Large intestine (tissue), 3 donors: ENCODE measurements around the gene SF3B1. TPM values are rescaled to one million over a fixed set of nuclear protein-coding genes. Genes with fewer than 3 reads are reported as not detected.
"Not testable (repeated sequence)": the region's sequence is repeated elsewhere in the genome, so short reads cannot be mapped to it uniquely, and the experiment has no call there.

Experiments used
- DNase-seq, 2 donors: peaks; one replicate each; pipeline versions ENCODE4 v3.0.0 to v3.0.0-alpha.2; 2013
- H3K27ac ChIP-seq: one replicate; pipeline ENCODE4 v1.5.1; 2013; ENCODE audit warnings: low read length
- H3K27me3 ChIP-seq: 2 replicates; pipeline ENCODE4 v1.6.1; 2013; ENCODE audit warnings: low read length; ENCODE audit not compliant: control insufficient read depth, insufficient read depth
- H3K36me3 ChIP-seq: 2 replicates; pipeline ENCODE4 v1.6.1; 2013; ENCODE audit warnings: low read length; ENCODE audit not compliant: control insufficient read depth, insufficient read depth
- H3K4me1 ChIP-seq: one replicate; pipeline ENCODE4 v1.6.1; 2013; ENCODE audit warnings: low read length; ENCODE audit not compliant: control insufficient read depth, insufficient read depth
- H3K4me3 ChIP-seq: one replicate; pipeline ENCODE4 v1.5.1; 2013; ENCODE audit warnings: low read length
- H3K9me3 ChIP-seq: one replicate; pipeline ENCODE4 v1.6.1; 2013; ENCODE audit warnings: mild to moderate bottlenecking, low read depth, low read length, moderate library complexity; ENCODE audit not compliant: control insufficient read depth
- WGBS: methylation state at CpG from one replicate; pipeline ENCODE4 v1.1.5; 2013; ENCODE audit warnings: low lambda C conversion rate; ENCODE audit not compliant: insufficient coverage; 5-methylcytosine and 5-hydroxymethylcytosine counted together
- polyA plus RNA-seq: library from polyadenylated mRNA; unstranded; fragments of 120-200 nt; gene quantifications from one replicate; pipeline ENCODE4 v1.2.1, GENCODE V29; 2013

The SF3B1 gene
- polyA plus RNA-seq, 1 donor = 347 TPM

DNA sequence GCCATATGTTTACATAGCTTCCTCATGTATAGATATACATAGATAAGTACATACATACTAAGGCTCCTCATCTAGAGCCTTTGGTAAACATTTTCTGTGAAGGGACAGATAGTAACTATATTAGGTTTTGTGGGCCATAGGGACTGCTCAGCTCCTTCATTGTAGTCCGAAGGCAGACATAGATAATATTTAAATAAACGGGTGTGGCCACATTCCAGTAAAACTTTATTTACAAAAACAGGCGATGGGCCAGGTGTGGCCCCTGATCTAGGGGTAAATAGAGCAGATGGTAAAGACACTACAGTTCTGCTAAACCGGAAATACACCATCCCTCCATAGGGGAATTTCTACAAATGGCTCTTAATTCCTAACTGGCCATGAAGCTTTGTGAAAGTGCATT lies 25.8 kb upstream of the SF3B1 start:
- 80% methylated on average over 1 of the region's 4 CpGs for WGBS
- Histone ChIP-seq H3K36me3 (peaks cover 31% of the 10 kb centered on the region), H3K9me3 (no peaks in the 10 kb centered on the region), H3K27me3 (no peaks in the 10 kb centered on the region), H3K4me3 (no peak overlapping the region), H3K4me1 (no peaks in the 10 kb centered on the region), H3K27ac (peak overlapping the region; percentile 35)
- DNase-seq = peak in 1 of 2 donors; percentile 32

DNA sequence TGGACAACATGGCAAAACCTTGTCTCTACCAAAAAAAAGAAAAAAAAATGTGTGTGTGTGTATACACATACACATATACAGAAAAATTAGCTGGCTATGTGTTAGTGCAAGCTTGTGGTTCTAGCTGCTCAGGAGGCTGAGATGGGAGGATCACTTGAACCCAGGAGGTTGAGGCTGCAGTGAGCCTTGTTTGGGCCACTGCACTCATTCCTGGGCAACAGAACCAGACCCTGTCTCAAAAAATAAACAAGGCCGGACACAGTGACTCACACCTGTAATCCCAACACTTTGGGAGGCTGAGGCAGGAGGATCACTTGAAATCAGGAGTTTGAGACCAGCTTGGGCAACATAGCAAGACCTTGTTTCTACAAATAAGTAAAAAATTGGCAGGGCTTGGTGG lies 20.6 kb upstream of the SF3B1 start:
- Histone ChIP-seq H3K27ac (no peak overlapping the region), H3K27me3 (no peaks in the 10 kb centered on the region), H3K9me3 (peaks cover 3% of the 10 kb centered on the region), H3K4me1 (peaks cover 6% of the 10 kb centered on the region), H3K4me3 (no peak overlapping the region), H3K36me3 (no peaks in the 10 kb centered on the region)
- no peak for DNase-seq
- WGBS = no CpG with 5 or more reads among the region's 1 CpG

DNA sequence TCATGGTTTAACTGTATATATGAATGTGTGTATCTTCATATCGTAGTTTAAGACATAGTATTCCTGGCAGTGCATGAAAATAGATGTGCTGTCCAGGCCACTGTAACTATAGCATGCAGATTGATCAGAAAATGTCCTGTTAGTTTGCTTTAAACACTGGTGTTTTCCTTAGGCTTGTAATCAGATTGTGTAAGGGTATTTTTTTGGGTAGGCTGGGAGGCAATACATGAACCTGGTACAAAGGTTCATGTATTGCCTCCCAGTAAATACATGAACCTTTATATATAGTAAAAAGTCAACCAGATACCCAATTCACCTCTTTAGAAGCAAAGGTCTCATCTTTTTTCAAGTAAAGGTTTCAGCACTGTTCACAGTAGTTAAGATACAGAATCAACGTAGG lies 20.1 kb upstream of the SF3B1 start:
- Histone ChIP-seq H3K27ac (no peak overlapping the region), H3K27me3 (no peaks in the 10 kb centered on the region), H3K9me3 (peaks cover 4% of the 10 kb centered on the region), H3K4me3 (no peak overlapping the region), H3K36me3 (no peaks in the 10 kb centered on the region), H3K4me1 (peaks cover 6% of the 10 kb centered on the region)
- no peak for DNase-seq
- WGBS = no CpG with 5 or more reads among the region's 2 CpGs

DNA sequence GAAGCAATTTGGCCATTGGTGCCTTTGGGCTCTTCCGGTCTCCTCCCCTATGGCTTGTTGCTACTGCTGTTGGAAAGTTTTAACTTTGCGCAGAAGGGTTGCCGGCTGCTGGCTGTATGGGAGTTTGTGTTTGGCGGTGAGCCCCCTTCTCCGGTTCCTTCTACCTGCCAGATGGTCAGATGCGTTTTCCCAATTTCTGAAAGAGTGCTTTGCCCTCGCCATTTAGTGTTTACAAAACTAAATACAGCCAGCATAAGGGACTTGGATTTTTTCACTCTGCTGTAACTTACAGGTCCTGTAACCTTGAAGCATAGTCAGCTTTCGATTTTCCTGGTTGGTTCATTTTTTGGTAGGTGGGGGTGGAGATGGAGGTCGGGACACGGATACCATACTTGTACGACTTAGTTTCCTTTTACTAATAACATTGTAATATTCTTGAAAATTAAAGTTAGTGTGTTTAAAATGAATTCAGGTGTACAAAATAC lies 19.1 kb upstream of the SF3B1 start:
- Histone ChIP-seq H3K27ac (peak overlapping the region; percentile 99), H3K9me3 (peaks cover 4% of the 10 kb centered on the region), H3K36me3 (no peaks in the 10 kb centered on the region), H3K4me1 (peaks cover 6% of the 10 kb centered on the region), H3K4me3 (peak overlapping the region; percentile 97), H3K27me3 (no peaks in the 10 kb centered on the region)
- 0% methylated on average over 1 of the region's 11 CpGs for WGBS
- DNase-seq = peak in 1 of 2 donors; percentile 76

DNA sequence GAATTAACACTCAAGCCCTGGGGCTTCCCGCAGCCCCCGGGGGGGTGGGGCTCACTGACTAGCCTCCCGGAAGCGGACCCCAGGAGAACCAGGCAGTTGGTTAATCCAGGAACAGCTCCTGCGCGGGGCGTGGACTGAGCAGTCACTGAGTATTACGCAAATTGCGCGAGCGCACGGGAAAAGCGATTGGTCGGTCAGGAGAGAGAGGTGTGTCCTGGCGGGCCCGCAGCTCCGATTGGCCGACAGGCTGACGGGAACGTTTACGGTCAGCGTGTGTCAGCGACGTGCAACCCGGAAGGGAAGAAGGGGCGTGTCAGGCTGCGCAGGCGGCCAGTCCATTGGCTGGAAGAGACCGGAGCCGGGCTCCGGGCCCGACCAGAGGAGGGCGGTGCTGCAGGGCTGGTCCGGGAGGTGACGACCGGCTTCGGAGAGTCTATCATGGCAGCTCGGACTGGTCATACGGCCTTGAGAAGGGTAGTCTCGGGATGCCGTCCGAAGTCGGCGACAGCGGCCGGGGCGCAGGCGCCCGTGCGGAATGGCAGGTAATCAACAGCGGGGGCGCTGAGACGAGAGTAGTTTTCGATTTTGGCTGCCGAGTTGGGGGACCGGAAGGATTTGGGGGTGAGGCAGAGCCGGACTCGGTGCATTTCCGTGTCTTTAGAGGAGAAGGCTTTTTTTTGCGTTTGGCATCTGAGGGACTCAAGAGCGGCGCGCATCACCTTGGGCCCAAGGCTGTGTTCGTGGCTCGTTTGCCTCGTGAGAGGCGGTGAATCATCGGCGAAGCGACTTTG lies 18.5 kb upstream of the SF3B1 start, which contains the start of gene COQ10B:
TSS of gene COQ10B (plus strand) at position 430 of the 791 bp plus-strand sequence. CDS start at position 439, 9 bp downstream.
- Histone ChIP-seq H3K36me3 (no peaks in the 10 kb centered on the region), H3K9me3 (peaks cover 4% of the 10 kb centered on the region), H3K4me3 (peak within 1 kb of the TSS; percentile 97), H3K27ac (peak within 1 kb of the TSS; percentile 99), H3K27me3 (no peaks in the 10 kb centered on the region), H3K4me1 (peaks cover 6% of the 10 kb centered on the region)
- peak; percentile 100 for DNase-seq
- WGBS = no CpG with 5 or more reads among the region's 70 CpGs

DNA sequence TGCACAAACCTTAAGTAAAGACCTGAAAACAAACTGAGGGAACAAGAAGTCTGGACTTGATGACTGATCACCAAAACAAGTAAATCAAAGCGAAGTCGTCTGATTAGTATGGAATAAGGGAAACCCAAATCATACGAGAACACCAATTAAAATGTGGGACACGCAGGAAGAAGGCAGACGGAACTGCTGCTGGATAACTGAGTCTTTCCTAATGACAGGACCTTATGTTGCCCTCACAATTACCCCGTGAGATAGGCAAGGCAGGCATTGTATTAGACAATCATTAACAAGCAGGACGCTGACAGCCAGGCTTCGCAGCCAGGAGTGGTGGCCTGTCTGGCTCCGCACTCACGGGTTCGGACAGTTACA lies 17.9 kb upstream of the SF3B1 start:
- Histone ChIP-seq H3K4me1 (peaks cover 6% of the 10 kb centered on the region), H3K4me3 (peak overlapping the region; percentile 97), H3K27ac (peak overlapping the region; percentile 99), H3K9me3 (peaks cover 4% of the 10 kb centered on the region), H3K36me3 (no peaks in the 10 kb centered on the region), H3K27me3 (no peaks in the 10 kb centered on the region)
- 10% methylated on average over 2 of the region's 11 CpGs for WGBS
- no peak for DNase-seq

DNA sequence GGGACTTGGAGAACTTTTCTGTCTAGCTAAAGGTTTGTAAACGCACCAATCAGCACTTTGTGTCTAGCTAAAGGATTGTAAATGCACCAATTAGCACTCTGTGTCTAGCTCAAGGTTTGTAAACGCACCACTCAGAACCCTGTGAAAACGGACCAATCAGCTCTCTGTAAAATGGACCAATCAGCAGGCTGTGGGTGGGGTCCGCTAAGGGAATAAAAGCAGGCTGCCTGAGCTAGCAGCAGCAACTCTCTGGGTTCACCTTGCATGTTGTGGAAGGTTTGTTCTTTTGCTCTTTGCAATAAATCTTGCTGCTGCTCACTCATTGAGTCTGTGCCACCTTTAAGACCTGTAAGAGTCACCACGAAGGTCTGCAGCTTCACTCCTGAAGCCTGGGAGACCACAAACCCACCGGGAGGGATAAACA lies 16.1 kb upstream of the SF3B1 start:
- not testable (repeated sequence) for H3K4me3 ChIP-seq, DNase-seq, H3K9me3 ChIP-seq, H3K4me1 ChIP-seq, H3K27ac ChIP-seq, H3K36me3 ChIP-seq, H3K27me3 ChIP-seq
- WGBS = no CpG with 5 or more reads among the region's 6 CpGs

DNA sequence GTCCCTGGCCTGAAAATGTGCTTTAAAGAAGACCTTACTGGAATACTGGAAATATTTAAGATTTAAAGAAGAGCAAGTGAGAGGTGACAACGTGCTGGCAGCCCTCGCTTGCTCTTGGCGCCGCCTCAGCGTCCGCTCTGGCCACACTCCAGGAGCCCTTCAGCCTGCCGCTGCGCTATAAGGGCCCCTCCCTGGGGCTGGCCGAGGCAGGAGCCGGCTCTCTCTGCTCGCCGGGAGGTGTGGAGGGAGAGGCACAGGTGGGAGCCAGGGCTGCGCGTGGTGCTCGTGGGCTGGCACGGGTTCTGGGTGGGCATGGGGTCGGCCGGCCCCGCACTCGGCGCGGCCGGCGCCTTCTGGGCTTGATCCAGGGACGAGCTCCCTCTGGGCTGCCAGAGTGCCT lies 15.6 kb upstream of the SF3B1 start:
- Histone ChIP-seq H3K27me3 (no peaks in the 10 kb centered on the region), H3K9me3 (peaks cover 4% of the 10 kb centered on the region), H3K27ac (no peak overlapping the region), H3K36me3 (no peaks in the 10 kb centered on the region), H3K4me3 (no peak overlapping the region), H3K4me1 (peaks cover 6% of the 10 kb centered on the region)
- no peak for DNase-seq
- WGBS = no CpG with 5 or more reads among the region's 25 CpGs

DNA sequence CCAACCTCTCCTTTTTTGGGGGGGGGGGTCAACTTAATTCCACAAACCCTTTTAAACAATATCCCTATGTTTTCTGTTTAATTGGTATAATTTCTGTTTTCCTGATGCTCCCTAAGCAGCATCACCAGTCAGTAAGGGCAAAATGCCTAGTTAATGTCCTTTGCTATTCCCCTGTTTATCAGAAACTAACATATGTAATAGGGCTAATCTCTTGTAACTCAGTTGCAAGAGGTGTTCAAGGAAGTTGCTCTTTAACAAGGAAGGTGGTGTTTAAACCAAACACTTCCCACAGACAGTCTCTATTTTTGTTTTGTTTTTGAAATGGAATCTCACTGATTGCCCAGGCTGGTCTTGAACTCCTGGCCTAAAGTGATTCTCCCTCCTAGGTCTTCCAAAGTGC lies 12.0 kb upstream of the SF3B1 start:
- Histone ChIP-seq H3K27ac (no peak overlapping the region), H3K27me3 (no peaks in the 10 kb centered on the region), H3K4me1 (no peaks in the 10 kb centered on the region), H3K9me3 (peaks cover 4% of the 10 kb centered on the region), H3K4me3 (no peak overlapping the region), H3K36me3 (no peaks in the 10 kb centered on the region)
- no peak for DNase-seq

DNA sequence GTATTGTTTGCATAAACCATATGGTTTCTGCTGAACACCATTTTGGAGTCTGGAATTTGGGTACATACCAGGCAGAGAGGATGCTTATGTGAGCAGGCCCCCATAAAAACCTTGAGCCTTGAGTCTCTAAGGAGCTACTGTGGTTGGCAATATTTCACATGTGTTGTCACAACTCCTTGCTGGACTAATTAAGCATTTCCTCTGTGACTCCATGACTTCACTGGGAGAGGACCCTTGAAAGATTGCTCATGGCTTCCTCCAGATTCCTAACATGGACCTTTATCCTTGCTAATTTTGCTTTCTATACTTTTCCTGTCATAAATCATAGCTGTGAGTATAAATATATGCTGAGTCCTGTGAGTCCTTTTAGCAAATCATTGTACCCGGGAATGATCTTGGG lies 10.9 kb upstream of the SF3B1 start:
- H3K4me3 ChIP-seq = no peak overlapping the region
- no CpG with 5 or more reads among the region's 1 CpG for whole genome bisulfite sequencing
- H3K36me3 ChIP-seq = no peaks in the 10 kb centered on the region
- no peaks in the 10 kb centered on the region for H3K27me3 ChIP-seq
- H3K4me1 ChIP-seq = no peaks in the 10 kb centered on the region
- H3K27ac ChIP-seq = no peak overlapping the region
- DNase-seq = no peak
- peaks cover 4% of the 10 kb centered on the region for H3K9me3 ChIP-seq

DNA sequence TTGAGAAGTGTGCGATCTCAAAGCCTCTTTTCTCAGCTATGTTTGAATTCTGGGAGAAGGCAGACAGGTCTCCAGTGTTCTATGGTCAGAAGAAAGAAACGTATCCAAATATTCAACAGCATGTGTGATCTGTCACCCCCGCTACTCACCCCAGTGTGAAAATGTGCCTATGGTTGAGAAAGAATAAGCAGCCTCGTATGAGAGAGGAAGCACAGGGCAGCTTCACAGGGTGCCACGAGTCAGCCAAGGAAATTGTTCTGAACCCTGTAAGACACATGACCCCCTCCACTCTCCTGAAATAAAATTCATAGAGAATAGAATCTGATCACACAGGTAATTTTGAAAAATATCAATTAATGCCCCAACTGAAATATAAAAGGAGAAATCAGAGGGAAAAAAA lies 8.0 kb upstream of the SF3B1 start:
- WGBS = no CpG with 5 or more reads among the region's 5 CpGs
- Histone ChIP-seq H3K4me3 (no peak overlapping the region), H3K4me1 (no peaks in the 10 kb centered on the region), H3K36me3 (no peaks in the 10 kb centered on the region), H3K27me3 (no peaks in the 10 kb centered on the region), H3K9me3 (no peaks in the 10 kb centered on the region), H3K27ac (no peak overlapping the region)
- DNase-seq = no peak
